Upper lobe of right lung (tissue), 1 donor: ENCODE measurements around the gene ENAH. TPM values are rescaled to one million over a fixed set of nuclear protein-coding genes. Genes with fewer than 3 reads are reported as not detected.

Source experiments
- ATAC-seq: fragments of 200-7000 bp; cut with Tn5 transposase; one replicate; pipeline ENCODE4 v1.9.1; 2020; ENCODE audit warnings: mild to moderate bottlenecking, moderate library complexity
- DNase-seq: peaks from one replicate; pipeline ENCODE4 v3.0.0-alpha.2; 2020
- H3K27ac ChIP-seq: fragments of 200-600 bp; one replicate; pipeline ENCODE4 v1.8.0; 2022
- H3K27me3 ChIP-seq: fragments of 200-600 bp; one replicate; pipeline ENCODE4 v1.8.0; 2022; ENCODE audit warnings: mild to moderate bottlenecking
- H3K36me3 ChIP-seq: fragments of 200-600 bp; one replicate; pipeline ENCODE4 v1.8.0; 2022
- H3K4me1 ChIP-seq: fragments of 200-600 bp; one replicate; pipeline ENCODE4 v1.8.0; 2022
- H3K4me3 ChIP-seq: fragments of 200-600 bp; one replicate; pipeline ENCODE4 v1.8.0; 2022; ENCODE audit warnings: mild to moderate bottlenecking
- H3K9me3 ChIP-seq: fragments of 200-600 bp; one replicate; pipeline ENCODE4 v1.8.0; 2022
- intact Hi-C: fragments of 100-400 bp; cut with DNase I; formaldehyde crosslinking; loops from one replicate; pipeline ENCODE4 v1.11.0; 2022
- total RNA-seq: library from RNA; stranded (reverse); fragmentation: NEBNext Ultra II Directional; extraction: Animal tissue kit (Norgen Biotek cat#: 25700); gene quantifications from one replicate; pipeline ENCODE4 v1.2.1, GENCODE V29; 2021
- TF ChIP-seq, protein P1 (sequence below): fragments of 200-600 bp; IDR thresholded peaks from one replicate; pipeline ENCODE4 v1.8.0; 2022; ENCODE audit warnings: antibody characterized with exemption
- donor health status: DM: no; HTN: yes; CAD: no; lungs with severe emphysema.

ENAH gene
- total RNA-seq, 1 donor from 2014 or later, result 67.4 TPM

DNA sequence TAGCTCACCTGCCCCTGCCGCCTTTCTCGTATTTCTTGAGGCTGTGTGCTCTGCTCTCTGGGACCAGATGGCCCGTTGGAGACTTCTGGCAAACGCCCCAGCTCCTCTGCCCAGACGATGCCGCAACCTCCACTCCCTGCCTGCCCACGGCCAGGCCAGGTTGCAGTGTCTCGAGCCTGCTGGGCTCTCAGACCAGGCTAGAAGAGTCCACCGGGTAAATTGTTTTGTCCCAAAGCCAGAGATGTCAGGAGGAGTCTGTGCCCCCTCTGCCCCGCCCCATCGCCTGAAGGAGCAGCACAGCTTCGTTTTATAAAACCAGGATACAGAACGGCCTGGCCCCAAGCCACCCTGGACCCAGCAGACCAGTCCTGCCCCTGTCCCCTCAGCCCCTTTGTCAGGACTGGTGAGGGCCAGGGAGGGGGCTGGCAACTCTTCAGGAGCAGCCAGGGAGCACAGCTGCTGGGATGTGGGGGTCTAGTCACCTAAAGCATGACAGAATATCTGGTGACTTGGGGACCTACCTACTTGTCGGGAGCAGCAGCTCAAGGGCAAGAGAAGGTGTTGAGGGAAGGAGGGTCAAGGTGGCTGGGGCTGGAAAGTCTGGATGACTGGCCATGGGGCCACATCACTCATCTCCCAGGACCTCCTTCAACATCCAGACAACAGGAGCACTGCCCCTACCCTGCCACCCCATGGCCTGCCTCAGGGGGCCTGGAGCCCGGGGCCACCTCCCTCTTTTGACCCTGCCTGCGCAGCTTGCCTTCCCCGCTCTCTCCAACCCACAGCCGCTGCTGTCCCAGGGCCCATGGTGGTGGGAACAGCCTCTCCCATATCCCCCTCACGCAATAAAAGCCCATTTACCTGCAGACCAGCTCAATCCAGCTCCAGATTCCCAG lies 191.1 kb downstream of the ENAH start:
- no peak for DNase-seq

DNA sequence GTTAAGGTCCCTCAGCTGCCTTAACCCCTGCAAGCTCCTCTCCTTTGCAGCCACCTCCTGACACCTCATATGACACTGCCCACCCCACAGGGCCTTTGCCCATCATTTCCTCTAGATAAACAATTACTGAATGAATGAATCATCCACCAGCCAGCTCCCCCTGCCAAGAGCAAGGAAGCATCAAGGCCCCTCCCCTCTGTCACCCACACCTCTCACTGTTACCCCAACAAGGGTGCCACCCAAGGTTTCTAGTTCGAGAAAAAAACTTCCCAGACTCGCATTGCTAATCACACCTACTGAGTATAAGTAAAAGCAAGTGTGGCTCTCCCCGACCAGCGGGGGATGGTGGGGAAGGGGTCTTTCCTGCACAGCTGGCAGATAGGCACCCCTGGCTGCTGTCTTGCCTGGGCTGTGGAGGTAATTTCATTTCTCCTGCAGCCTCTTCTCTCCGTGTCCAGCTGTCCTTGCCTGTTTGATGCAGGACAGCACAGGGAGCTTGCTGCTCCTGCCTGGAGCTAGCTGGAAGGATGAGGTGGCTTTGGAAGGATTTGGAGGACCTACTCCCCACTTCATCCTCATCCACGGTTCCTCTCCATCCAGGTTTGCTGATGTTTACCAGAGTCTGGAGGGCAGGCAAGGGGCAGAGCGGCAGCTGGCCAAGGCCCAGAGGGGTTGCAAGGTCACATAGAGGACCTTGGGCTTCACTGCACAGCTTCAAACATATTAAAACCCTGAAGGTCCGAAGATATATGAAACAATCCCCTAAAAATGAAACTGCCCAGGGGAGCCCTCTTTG lies 192.0 kb downstream of the ENAH start:
- DNase-seq (no peak), ATAC-seq (peak; percentile 50)
- Histone ChIP-seq H3K27me3 (no peaks in the 10 kb centered on the region), H3K9me3 (no peaks in the 10 kb centered on the region), H3K4me1 (peaks cover 8% of the 10 kb centered on the region), H3K4me3 (no peak overlapping the region), H3K27ac (no peak overlapping the region), H3K36me3 (no peaks in the 10 kb centered on the region)
- TF ChIP-seq, protein P1, sequence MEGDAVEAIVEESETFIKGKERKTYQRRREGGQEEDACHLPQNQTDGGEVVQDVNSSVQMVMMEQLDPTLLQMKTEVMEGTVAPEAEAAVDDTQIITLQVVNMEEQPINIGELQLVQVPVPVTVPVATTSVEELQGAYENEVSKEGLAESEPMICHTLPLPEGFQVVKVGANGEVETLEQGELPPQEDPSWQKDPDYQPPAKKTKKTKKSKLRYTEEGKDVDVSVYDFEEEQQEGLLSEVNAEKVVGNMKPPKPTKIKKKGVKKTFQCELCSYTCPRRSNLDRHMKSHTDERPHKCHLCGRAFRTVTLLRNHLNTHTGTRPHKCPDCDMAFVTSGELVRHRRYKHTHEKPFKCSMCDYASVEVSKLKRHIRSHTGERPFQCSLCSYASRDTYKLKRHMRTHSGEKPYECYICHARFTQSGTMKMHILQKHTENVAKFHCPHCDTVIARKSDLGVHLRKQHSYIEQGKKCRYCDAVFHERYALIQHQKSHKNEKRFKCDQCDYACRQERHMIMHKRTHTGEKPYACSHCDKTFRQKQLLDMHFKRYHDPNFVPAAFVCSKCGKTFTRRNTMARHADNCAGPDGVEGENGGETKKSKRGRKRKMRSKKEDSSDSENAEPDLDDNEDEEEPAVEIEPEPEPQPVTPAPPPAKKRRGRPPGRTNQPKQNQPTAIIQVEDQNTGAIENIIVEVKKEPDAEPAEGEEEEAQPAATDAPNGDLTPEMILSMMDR, result no peak
- intact Hi-C loops, result no loop called here

More for the DNA sequence above, 191.1 kb downstream of the ENAH start:
- TF ChIP-seq, protein P1, result no peak
- Histone ChIP-seq H3K27me3 (no peaks in the 10 kb centered on the region), H3K4me1 (peaks cover 11% of the 10 kb centered on the region), H3K4me3 (no peak overlapping the region), H3K27ac (no peak overlapping the region), H3K36me3 (no peaks in the 10 kb centered on the region), H3K9me3 (no peaks in the 10 kb centered on the region)
- no peak for ATAC-seq
- intact Hi-C loops, result no loop called here

DNA sequence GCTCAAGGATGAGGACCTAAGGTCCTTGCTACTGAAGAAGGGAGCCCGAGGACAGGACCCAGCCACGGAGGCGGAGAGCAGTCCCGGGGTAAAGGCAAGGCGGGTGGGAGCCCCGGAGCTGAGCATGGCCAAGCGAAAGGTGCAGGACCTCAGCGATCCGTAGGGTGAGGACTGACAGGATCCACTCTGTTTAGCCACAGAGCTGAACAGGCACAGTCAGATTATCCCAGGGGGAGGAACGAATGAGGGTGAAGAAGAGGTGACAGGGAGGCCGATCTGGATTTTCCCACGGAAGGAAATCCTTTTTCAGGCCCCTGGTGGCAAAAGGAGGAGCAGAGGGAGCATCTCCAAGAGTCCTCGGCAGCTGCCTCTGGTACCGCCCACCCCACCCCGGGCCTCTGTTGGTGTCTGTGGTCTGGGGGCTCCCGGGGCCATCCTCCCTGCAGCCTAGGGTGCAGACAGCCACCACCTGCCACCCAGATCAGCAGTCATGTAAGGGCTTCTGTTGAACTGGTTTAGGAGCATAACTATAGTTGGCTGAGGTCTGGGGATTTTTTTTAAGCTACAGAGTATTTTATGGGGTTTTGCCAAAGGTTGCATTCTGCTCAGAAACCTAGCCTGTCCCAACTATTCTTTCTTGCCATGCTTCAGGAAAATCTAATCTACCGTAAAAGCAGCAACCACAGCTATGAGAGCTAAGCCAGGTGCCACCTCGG lies 192.7 kb downstream of the ENAH start:
- DNase-seq, result no peak
- intact Hi-C loops, result no loop called here
- no peak overlapping the region for H3K27ac ChIP-seq
- no peak for ATAC-seq
- TF ChIP-seq, protein P1, result no peak
- H3K9me3 ChIP-seq, result no peaks in the 10 kb centered on the region
- H3K4me3 ChIP-seq, result no peak overlapping the region
- H3K4me1 ChIP-seq, result peaks cover 8% of the 10 kb centered on the region
- H3K36me3 ChIP-seq, result no peaks in the 10 kb centered on the region
- H3K27me3 ChIP-seq, result no peaks in the 10 kb centered on the region

DNA sequence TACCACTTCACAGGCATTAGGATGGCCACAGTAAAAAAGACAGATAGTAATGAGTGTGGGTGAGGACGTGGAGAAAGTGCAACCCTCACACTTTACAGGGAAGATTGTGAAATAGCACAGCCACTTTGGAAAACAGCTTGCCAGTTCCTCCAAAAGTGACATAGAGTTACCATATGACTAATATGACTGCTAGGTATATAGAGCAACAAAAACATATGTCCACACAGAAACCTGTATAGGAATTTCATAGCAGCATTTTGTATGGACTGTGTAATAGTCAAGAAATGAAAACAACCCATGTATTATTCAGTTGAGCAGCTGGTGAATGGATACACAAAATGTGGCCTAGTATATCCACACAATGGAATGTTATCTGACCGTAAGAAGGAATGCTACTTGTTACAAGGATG lies 194.7 kb downstream of the ENAH start:
- H3K9me3 ChIP-seq, result no peaks in the 10 kb centered on the region
- intact Hi-C loops, result no loop called here
- TF ChIP-seq, protein P1, result no peak
- peak overlapping the region; percentile 37 for H3K27ac ChIP-seq
- H3K4me3 ChIP-seq, result no peak overlapping the region
- H3K4me1 ChIP-seq, result peaks cover 20% of the 10 kb centered on the region
- no peak for DNase-seq
- H3K36me3 ChIP-seq, result no peaks in the 10 kb centered on the region
- H3K27me3 ChIP-seq, result no peaks in the 10 kb centered on the region
- ATAC-seq, result peak; percentile 47

DNA sequence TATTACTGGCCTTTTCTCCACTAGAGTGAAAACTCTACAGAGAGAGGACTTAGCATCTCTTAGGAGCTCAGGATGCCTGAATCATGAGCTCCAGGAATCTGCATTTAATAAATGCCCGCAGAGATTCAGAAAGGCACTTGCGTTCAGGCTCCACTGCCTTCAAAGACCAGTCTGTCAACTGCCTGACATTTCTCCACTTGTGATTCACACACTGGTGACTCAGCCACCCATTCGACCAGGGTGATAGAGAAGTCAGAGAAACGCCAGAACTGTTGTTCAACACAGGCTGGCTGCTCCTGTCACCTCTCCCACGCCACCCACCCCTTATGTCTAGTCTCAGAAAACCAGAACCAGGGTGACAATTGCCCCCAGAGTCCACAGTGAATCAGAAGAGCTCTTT lies 198.2 kb downstream of the ENAH start:
- intact Hi-C loops, result no loop called here
- peak; percentile 90 for ATAC-seq

More for the DNA sequence above, 198.2 kb downstream of the ENAH start:
- no peaks in the 10 kb centered on the region for H3K9me3 ChIP-seq
- no peak overlapping the region for H3K4me3 ChIP-seq
- H3K27me3 ChIP-seq, result no peaks in the 10 kb centered on the region
- no peak for DNase-seq
- peak overlapping the region; percentile 42 for H3K27ac ChIP-seq
- H3K36me3 ChIP-seq, result no peaks in the 10 kb centered on the region
- TF ChIP-seq, protein P1, result no peak
- H3K4me1 ChIP-seq, result peaks cover 20% of the 10 kb centered on the region
